ENCODE measurements around the gene NACA.
A peak's percentile ranks its signal among the peaks of the same experiment; 100 is the strongest.

NACA gene

GRCh38 chr12:56724972-56725722 is at the start of gene NACA:
Gene NACA (minus strand): TSS chr12:56725299. CDS start chr12:56724521, 778 bp downstream.
- Histone ChIP-seq H3K36me3 (peaks cover 28 to 77% (median 66%) of the 10 kb centered on the region in 11 experiments), H3K27ac (peak within 1 kb of the TSS; percentile 85 to 98 (median 95)), H4K20me1 (peaks cover 31 to 45% (median 41%) of the 10 kb centered on the region in 11 experiments), H3K9ac (peak within 1 kb of the TSS; percentile 90 to 99 (median 96)), H3K27me3 (no peaks in the 10 kb centered on the region), H3K4me3 (peak within 1 kb of the TSS; percentile 85 to 98 (median 88)), H3K9me3 (replicated peaks in 1 of 11) (no peaks in the 10 kb centered on the region), H3K4me1 (peaks cover 43 to 56% (median 47%) of the 10 kb centered on the region in 10 experiments), H3K4me2 (peak within 1 kb of the TSS; percentile 87 to 98 (median 93))
- no peak for TF ChIP-seq Cebpa-rat (IDR thresholded peaks at IDR 0.05)

DNA sequence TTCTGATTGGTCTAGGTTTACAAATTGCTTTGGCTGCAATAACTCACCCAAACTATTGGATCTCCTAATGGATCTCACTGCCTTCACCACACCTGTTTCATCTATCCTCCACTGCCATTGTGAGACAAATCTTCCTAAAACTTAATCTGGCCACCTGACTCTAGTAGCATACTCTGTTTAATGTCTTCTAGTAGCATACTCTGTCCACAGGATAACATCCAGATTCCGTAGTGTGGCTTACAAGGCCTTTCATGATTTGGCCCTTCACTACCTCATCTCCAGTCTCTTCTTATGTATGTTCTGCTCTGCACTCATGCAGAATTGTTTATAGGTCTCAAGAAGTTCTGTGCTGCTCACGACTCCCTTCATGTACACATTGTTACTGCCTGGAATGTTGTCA is 48.0 kb upstream of the NACA start:
- no peak for TF ChIP-seq Cebpa-rat (IDR thresholded peaks at IDR 0.05)
- Histone ChIP-seq H4K20me1 (no peaks in the 10 kb centered on the region), H3K9me3 (replicated peaks in 1 of 11) (peaks cover 0 to 17% (median 13%) of the 10 kb centered on the region in 11 experiments; a peak in 19 of 22 replicates), H3K9ac (no peak overlapping the region), H3K36me3 (peaks cover 0 to 10% (median 0%) of the 10 kb centered on the region in 11 experiments; a peak in 3 of 22 replicates), H3K4me3 (no peak overlapping the region), H3K27me3 (no peaks in the 10 kb centered on the region), H3K4me2 (no peak overlapping the region), H3K4me1 (peaks cover 6 to 25% (median 10%) of the 10 kb centered on the region in 10 experiments; a peak in 14 of 20 replicates), H3K27ac (no peak overlapping the region)

- H3K9me3 ChIP-seq (replicated peaks in 1 of 11): peaks cover 0 to 17% (median 13%) of the 10 kb centered on the region in 11 experiments; a peak in 19 of 22 replicates
- H3K4me3 ChIP-seq: no peak overlapping the region
- H3K4me1 ChIP-seq: peaks cover 6 to 25% (median 10%) of the 10 kb centered on the region in 10 experiments; a peak in 14 of 20 replicates
- H3K27ac ChIP-seq: no peak overlapping the region
- H3K36me3 ChIP-seq: peaks cover 0 to 10% (median 0%) of the 10 kb centered on the region in 11 experiments; a peak in 3 of 22 replicates
- no peak overlapping the region for H3K9ac ChIP-seq
- no peaks in the 10 kb centered on the region for H3K27me3 ChIP-seq
- no peak overlapping the region for H3K4me2 ChIP-seq
- TF ChIP-seq Cebpa-rat (IDR thresholded peaks at IDR 0.05): no peak
- no peaks in the 10 kb centered on the region for H4K20me1 ChIP-seq
Measured at GRCh38 chr12:56772625-56773024, 47.5 kb upstream of the NACA start.

GRCh38 chr12:56769868-56770267 is 44.8 kb upstream of the NACA start:
- Histone ChIP-seq H3K4me1 (peaks cover 0 to 30% (median 8%) of the 10 kb centered on the region in 10 experiments; a peak in 13 of 20 replicates), H3K4me2 (no peak overlapping the region), H3K4me3 (no peak overlapping the region), H3K27me3 (no peaks in the 10 kb centered on the region), H3K9me3 (replicated peaks in 1 of 11) (no peaks in the 10 kb centered on the region), H3K27ac (no peak overlapping the region), H3K9ac (no peak overlapping the region), H3K36me3 (no peaks in the 10 kb centered on the region), H4K20me1 (no peaks in the 10 kb centered on the region)
- TF ChIP-seq Cebpa-rat (IDR thresholded peaks at IDR 0.05): no peak

DNA sequence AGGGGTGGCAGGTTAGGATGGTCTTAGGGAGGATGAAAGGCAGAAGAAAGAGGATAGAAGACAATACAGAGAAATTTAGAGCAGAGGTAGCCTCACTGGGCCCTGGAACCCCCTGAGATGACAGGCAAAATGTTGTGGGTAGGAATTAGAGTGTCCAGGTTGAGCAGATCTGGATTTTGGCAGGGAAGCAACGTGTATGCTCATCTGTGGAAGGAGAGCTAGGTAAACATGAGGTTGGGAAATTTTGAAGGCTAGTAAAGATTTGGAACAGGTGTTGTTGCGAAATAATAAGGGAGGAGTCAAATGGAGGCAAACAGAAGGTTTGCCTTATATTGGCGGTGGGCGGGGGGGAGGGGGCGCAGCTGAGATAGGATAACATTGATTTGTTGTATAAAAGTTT is 43.3 kb upstream of the NACA start:
- Histone ChIP-seq H3K4me2 (no peak overlapping the region), H3K27me3 (no peaks in the 10 kb centered on the region)

GRCh38 chr12:56766535-56766934 is 41.4 kb upstream of the NACA start:
- no peaks in the 10 kb centered on the region for H3K9me3 ChIP-seq (replicated peaks in 1 of 11)
- H3K27ac ChIP-seq: peak overlapping the region in 1 of 11 experiments; percentile 2; a peak in 1 of 22 replicates
- no peaks in the 10 kb centered on the region for H3K27me3 ChIP-seq
- H3K4me2 ChIP-seq: peak overlapping the region in 4 of 11 experiments; percentile 4 to 70 (median 63); a peak in 8 of 22 replicates
- H3K36me3 ChIP-seq: no peaks in the 10 kb centered on the region
- H3K9ac ChIP-seq: no peak overlapping the region
- no peak overlapping the region for H3K4me3 ChIP-seq
- H3K4me1 ChIP-seq: peaks cover 0 to 32% (median 9%) of the 10 kb centered on the region in 10 experiments; a peak in 9 of 20 replicates
- H4K20me1 ChIP-seq: no peaks in the 10 kb centered on the region
- no peak for TF ChIP-seq Cebpa-rat (IDR thresholded peaks at IDR 0.05)

More for the DNA sequence above, 43.3 kb upstream of the NACA start:
- Histone ChIP-seq H3K4me3 (no peak overlapping the region), H3K36me3 (no peaks in the 10 kb centered on the region), H3K9ac (no peak overlapping the region), H4K20me1 (no peaks in the 10 kb centered on the region), H3K9me3 (replicated peaks in 1 of 11) (no peaks in the 10 kb centered on the region), H3K27ac (no peak overlapping the region), H3K4me1 (peaks cover 0 to 39% (median 9%) of the 10 kb centered on the region in 10 experiments; a peak in 9 of 20 replicates)
- peak in 3 of 11 experiments; percentile 24 to 56 (median 25); a peak in 2 of 22 replicates for TF ChIP-seq Cebpa-rat (IDR thresholded peaks at IDR 0.05)

DNA sequence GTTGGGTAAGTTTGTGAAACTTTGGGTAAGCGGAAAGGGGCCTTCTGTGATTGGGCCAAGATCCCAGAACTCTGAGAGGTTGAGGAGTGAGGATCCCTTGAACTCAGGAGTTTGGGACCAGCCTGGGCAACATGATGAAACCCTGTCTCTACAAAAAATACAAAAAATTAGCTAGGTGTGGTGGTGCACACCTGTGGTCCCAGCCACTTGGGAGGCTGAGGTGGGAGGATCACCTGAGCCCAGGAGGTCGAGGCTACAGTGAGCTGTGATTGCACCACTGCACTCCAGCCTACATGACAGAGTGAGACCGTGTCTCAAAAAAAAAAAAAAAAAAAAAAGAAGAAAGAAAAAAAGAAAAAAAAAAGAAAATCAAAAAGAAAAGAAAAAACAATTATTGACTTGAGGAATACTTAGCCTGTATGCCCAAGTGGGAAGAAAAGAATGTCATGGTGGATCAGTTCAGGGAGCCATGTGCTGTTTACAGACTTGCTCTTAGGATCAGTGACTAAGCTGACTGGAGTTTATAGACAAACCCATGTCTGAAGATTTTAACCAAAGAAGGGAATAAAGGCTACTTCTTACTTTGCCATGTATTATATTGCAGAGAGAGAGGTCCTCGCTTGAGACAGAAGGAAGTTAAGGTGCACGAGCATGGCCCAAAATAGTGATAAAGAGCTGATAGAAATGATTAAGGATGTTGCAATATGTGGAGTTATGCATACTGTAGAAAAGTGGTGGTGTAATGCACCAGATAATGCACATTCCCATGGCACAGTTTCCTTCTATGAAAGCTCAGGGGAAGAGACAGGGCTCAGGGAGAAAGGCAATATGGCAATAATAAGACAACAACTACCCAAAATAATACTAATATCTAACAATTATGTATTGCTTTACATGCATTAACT is 38.9 kb upstream of the NACA start:
- H3K4me3 ChIP-seq: no peak overlapping the region
- no peaks in the 10 kb centered on the region for H3K27me3 ChIP-seq
- peak in 1 of 11 experiments; percentile 30; a peak in 1 of 22 replicates for TF ChIP-seq Cebpa-rat (IDR thresholded peaks at IDR 0.05)
- no peak overlapping the region; a peak in 1 of 22 replicates for H3K4me2 ChIP-seq
- H3K27ac ChIP-seq: no peak overlapping the region
- no peak overlapping the region for H3K9ac ChIP-seq
- no peaks in the 10 kb centered on the region for H4K20me1 ChIP-seq
- H3K36me3 ChIP-seq: no peaks in the 10 kb centered on the region
- H3K9me3 ChIP-seq (replicated peaks in 1 of 11): peaks cover 0 to 2% (median 0%) of the 10 kb centered on the region in 11 experiments; a peak in 4 of 22 replicates
- peaks cover 0 to 37% (median 9%) of the 10 kb centered on the region in 10 experiments; a peak in 9 of 20 replicates for H3K4me1 ChIP-seq

GRCh38 chr12:56761812-56762211 is 36.7 kb upstream of the NACA start:
- no peak for TF ChIP-seq Cebpa-rat (IDR thresholded peaks at IDR 0.05)
- Histone ChIP-seq H3K36me3 (no peaks in the 10 kb centered on the region), H4K20me1 (no peaks in the 10 kb centered on the region), H3K4me2 (no peak overlapping the region), H3K27ac (no peak overlapping the region), H3K4me3 (no peak overlapping the region), H3K27me3 (no peaks in the 10 kb centered on the region), H3K9ac (no peak overlapping the region), H3K9me3 (replicated peaks in 1 of 11) (peaks cover 0 to 10% (median 4%) of the 10 kb centered on the region in 11 experiments; a peak in 7 of 22 replicates), H3K4me1 (peaks cover 0 to 37% (median 6%) of the 10 kb centered on the region in 10 experiments; a peak in 9 of 20 replicates)

Data from BLaER1 treated with 17β-estradiol and CSF1 and Interleukin-3, amounts not matched to agents 10 nM and 100 nM (cell line).